ENCODE data around the gene DFFB.

Gene DFFB

DNA sequence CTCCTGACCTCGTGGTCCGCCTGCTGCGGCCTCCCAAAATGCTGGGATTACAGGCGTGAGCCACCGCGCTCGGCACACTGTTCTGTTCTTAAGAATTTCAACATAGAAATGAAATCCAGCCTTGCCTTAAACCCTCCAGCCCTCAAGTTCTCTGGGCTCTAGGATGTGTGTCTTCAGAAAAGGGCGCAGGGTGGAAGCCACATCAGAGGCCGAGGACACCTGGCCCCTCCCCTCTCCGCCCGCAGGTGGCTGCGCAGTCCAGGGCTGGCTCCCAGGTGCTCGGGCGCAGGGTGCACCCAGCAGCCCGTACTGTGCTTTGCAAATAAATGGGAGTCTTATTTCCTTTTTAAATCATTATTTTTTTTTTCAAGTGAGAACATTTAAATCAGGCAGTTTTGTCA is 44.8 kb downstream of the DFFB start:
- Histone ChIP-seq H3K27me3 (ENCODE audit: control insufficient read depth, insufficient read depth, low read length) (no peaks in the 10 kb centered on the region), H3K36me3 (ENCODE audit: control insufficient read depth, insufficient read depth, low read length) (no peaks in the 10 kb centered on the region), H3K4me3 (ENCODE audit: low read length) (no peak overlapping the region), H3K9ac (ENCODE audit: low read length) (peak overlapping the region; percentile 22), H3K4me1 (ENCODE audit: control insufficient read depth, insufficient read depth, low read length) (peaks cover 14% of the 10 kb centered on the region), H3K9me3 (ENCODE audit: control insufficient read depth, low read length) (no peaks in the 10 kb centered on the region)

DNA sequence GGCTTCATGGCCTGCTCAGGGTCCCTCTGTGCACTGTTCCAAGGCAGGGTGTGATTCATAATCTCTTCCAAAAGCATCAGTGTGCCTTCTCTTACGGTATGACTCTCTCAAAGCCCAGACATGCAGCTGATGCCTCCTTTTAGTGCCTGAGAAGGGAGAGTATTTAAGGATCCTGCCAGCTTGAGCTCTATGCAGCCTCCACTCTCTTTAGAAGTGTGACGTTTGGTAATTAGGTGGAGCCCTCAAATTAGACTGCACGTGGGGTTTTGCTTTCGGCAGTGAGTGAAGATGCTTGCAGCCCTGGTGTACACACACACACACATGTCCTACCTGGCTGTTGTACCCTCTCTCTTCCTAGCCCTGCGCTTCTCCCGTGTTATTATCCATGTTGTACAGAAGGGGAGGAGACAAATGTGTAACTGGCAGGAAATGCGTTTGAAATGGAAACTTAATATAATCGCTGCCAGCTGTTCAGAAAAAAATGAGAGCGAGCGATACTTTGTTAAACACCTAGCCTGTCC is 45.4 kb downstream of the DFFB start:
- peaks cover 14% of the 10 kb centered on the region for H3K4me1 ChIP-seq (ENCODE audit: control insufficient read depth, insufficient read depth, low read length)
- no peak overlapping the region for H3K4me3 ChIP-seq (ENCODE audit: low read length)
- no peaks in the 10 kb centered on the region for H3K27me3 ChIP-seq (ENCODE audit: control insufficient read depth, insufficient read depth, low read length)
- no peaks in the 10 kb centered on the region for H3K9me3 ChIP-seq (ENCODE audit: control insufficient read depth, low read length)
- H3K36me3 ChIP-seq (ENCODE audit: control insufficient read depth, insufficient read depth, low read length): no peaks in the 10 kb centered on the region
- H3K9ac ChIP-seq (ENCODE audit: low read length): peak overlapping the region; percentile 28

DNA sequence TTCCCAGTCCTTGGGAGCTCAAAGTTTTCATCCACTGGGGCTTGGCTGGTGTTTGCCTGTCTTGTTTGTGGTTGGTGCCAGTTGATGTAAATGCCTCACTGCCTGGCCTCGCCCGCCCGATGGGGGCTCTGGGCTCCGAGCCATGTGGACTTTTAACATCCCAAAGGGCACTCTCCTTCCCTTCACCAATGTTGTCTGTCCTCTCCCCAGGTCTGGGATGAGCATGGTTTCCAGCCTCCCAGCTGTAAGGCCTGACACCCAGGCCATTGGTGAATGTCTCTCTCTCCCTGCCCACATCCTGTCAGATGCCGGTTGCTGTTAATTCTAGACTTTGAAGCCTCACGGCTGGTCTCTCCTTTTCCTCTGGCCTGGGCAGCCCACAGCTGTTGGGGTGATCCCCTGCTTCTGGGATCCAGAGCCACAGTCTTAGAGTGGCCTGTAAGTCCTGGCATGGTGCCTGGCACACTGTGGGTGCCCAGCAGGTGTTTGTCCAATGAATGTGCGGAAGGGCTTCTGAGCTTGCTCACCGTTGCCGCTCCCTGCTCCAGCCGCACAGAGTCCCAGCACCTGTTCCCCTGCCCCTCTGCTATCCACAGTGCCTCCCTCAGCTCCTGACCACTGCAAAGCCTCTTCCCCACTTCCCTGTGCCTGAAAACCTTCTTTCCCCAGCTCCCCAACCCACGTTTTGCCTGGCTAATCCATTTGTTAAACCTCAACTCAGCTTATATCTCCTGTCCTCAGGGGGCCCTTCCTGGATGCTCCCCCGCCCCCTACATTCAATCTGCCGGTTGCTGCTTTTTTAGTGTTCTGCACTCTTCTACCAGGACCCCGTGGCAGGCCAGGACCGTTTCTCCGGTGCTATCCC is 46.1 kb downstream of the DFFB start:
- Histone ChIP-seq H3K27me3 (ENCODE audit: control insufficient read depth, insufficient read depth, low read length) (no peaks in the 10 kb centered on the region), H3K9me3 (ENCODE audit: control insufficient read depth, low read length) (no peaks in the 10 kb centered on the region), H3K4me3 (ENCODE audit: low read length) (no peak overlapping the region), H3K9ac (ENCODE audit: low read length) (peak overlapping the region; percentile 28), H3K4me1 (ENCODE audit: control insufficient read depth, insufficient read depth, low read length) (peaks cover 14% of the 10 kb centered on the region), H3K36me3 (ENCODE audit: control insufficient read depth, insufficient read depth, low read length) (no peaks in the 10 kb centered on the region)

DNA sequence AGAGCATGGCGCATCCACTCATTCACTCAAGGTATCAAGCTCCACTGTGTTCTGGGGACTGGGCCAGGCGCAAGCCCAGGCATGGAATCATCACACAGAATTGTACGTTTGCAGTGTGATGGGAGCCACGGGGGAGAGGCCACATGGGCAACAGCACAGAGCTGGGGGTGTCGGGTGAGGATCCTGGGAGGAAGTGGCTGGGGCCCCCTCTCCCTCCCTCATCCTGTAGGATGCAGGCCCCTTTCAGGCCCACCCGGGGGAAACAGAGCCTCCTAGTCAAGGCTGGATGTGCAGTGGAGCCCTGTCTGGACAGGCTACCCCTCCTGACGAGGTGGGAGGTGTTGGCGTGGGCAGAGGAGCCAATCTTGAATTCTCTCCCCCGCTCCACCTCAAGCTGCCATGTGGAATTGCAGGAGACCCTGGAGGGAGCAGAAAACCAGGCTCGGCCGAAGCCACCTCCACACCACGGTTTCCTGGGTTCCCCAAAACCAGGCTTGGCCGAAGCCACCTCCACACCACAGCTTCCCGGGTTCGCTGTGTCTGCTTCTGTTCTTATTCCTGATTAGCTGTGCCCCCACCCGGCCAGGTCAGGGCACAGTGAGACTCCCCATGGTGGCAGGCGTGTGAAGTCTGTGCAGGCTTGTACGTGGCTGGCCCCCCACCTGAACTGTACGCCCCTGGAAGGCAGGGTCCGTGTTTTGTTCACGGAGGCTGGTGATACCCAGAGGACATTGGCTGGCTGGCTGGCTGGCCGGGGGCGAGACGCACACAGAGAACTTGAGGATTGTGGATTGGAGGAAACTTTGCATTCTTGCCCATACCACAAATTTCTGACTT is 46.9 kb downstream of the DFFB start:
- Histone ChIP-seq H3K9me3 (ENCODE audit: control insufficient read depth, low read length) (no peaks in the 10 kb centered on the region), H3K9ac (ENCODE audit: low read length) (peak overlapping the region; percentile 28), H3K4me1 (ENCODE audit: control insufficient read depth, insufficient read depth, low read length) (peaks cover 13% of the 10 kb centered on the region), H3K27me3 (ENCODE audit: control insufficient read depth, insufficient read depth, low read length) (no peaks in the 10 kb centered on the region), H3K4me3 (ENCODE audit: low read length) (no peak overlapping the region), H3K36me3 (ENCODE audit: control insufficient read depth, insufficient read depth, low read length) (no peaks in the 10 kb centered on the region)

DNA sequence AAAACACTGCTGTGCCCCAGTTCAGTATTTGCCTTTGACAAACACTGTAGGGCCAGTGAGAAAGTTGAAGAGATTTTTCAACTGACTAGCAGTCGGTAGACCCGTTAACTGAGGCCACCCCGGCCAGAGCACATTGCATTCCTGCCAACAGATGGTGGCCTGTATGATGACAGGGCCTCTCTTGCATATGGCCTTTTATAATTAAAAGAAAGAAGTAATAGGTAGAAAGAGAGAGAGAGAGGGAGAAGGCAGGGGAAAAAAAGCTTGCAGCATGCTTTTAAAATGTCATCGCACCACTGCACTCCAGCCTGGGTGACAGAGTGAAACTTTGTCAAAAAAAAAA is 47.5 kb downstream of the DFFB start:
- no peak overlapping the region for H3K4me3 ChIP-seq (ENCODE audit: low read length)
- no peaks in the 10 kb centered on the region for H3K27me3 ChIP-seq (ENCODE audit: control insufficient read depth, insufficient read depth, low read length)
- H3K9ac ChIP-seq (ENCODE audit: low read length): no peak overlapping the region
- no peaks in the 10 kb centered on the region for H3K36me3 ChIP-seq (ENCODE audit: control insufficient read depth, insufficient read depth, low read length)
- H3K4me1 ChIP-seq (ENCODE audit: control insufficient read depth, insufficient read depth, low read length): peaks cover 9% of the 10 kb centered on the region
- H3K9me3 ChIP-seq (ENCODE audit: control insufficient read depth, low read length): no peaks in the 10 kb centered on the region

DNA sequence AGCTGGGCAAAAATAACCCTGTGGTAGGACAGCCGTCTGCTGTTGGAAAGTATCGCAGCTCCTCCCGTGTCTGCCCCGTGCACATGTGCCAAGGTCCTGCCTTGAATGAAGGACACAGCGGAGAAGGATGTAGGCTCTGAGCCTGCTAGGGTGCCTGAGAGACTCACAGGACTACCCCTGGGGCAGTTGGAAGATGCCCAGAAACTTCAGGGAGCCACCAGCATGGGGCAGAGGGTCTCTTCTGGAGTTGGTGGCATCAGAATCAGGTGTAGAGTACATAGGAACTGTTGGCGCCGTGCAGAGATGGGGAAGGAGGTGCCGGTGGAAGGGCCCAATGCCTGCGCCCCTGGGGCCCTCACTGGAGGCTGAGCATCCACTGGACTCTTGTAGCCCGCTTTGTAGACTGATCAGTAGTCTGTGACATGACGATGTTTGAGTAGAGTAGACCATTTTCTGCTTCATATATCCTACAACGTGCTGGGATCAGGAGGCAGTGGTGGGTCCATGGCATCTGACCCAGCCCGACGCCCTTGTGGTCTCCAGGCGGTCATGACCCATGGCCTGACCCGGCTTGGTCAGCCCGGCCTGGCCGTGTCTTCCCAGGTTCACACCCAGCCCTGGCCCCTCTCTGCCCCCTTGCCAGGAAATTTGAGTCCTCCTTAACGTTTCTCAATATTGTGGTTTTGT is 48.1 kb downstream of the DFFB start:
- Histone ChIP-seq H3K36me3 (ENCODE audit: control insufficient read depth, insufficient read depth, low read length) (no peaks in the 10 kb centered on the region), H3K9ac (ENCODE audit: low read length) (no peak overlapping the region), H3K4me3 (ENCODE audit: low read length) (no peak overlapping the region), H3K9me3 (ENCODE audit: control insufficient read depth, low read length) (no peaks in the 10 kb centered on the region), H3K4me1 (ENCODE audit: control insufficient read depth, insufficient read depth, low read length) (peaks cover 9% of the 10 kb centered on the region), H3K27me3 (ENCODE audit: control insufficient read depth, insufficient read depth, low read length) (no peaks in the 10 kb centered on the region)

DNA sequence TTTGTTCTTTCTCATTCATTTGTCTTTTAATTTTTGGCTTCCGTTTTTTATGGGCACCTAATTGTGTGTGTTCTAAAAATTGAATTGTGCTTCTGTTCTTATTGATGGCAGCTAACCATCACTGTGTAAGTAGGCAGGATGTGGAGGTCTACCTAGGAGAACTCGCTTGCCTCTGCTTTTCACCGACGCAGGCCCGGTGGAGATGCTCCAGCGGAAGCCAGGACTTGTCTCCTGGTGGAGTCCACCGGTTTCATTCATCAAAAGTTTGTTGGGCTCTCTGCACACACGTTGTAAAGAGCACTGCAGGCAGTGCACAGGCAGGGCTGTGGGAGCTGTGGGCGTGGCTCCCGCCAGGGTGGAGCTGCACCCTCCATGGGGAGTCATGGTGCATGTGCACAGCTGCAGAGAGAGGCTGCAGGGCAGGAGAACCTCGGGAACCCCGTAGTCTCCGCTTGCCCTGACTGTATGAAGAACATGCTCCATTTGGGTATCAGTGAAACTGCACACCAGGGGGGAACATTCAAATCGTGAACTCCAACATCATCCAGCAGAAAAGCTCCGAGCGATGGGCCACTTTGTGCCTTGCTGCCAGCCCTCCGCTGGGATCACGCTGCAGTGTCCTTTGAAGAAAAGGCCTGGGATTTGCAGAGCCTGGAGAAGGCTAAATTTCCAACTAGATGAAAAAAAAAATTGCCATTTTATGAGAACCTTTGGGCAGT is 48.8 kb downstream of the DFFB start:
- no peak overlapping the region for H3K9ac ChIP-seq (ENCODE audit: low read length)
- H3K9me3 ChIP-seq (ENCODE audit: control insufficient read depth, low read length): no peaks in the 10 kb centered on the region
- H3K4me3 ChIP-seq (ENCODE audit: low read length): no peak overlapping the region
- H3K4me1 ChIP-seq (ENCODE audit: control insufficient read depth, insufficient read depth, low read length): peaks cover 13% of the 10 kb centered on the region
- H3K27me3 ChIP-seq (ENCODE audit: control insufficient read depth, insufficient read depth, low read length): peaks cover 3% of the 10 kb centered on the region
- no peaks in the 10 kb centered on the region for H3K36me3 ChIP-seq (ENCODE audit: control insufficient read depth, insufficient read depth, low read length)

DNA sequence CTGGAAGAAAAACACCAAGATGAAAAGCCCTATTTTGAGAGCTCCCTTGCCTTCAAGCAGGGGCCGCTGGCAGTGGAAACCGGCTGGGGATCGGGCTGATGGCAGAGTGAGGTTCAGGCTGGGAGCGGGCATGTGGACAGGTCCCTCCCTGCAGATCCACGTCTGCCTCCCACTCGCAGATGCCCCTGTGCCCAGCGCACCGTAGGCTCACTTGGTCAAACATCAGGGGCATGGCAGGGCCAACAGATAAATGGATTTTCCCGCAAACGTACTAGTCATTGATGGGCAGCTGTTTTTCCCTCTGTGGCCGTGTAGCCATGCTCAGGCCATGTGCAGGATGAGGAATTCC is 49.4 kb downstream of the DFFB start:
- Histone ChIP-seq H3K4me1 (ENCODE audit: control insufficient read depth, insufficient read depth, low read length) (peaks cover 13% of the 10 kb centered on the region), H3K9ac (ENCODE audit: low read length) (no peak overlapping the region), H3K9me3 (ENCODE audit: control insufficient read depth, low read length) (no peaks in the 10 kb centered on the region), H3K27me3 (ENCODE audit: control insufficient read depth, insufficient read depth, low read length) (peaks cover 8% of the 10 kb centered on the region), H3K4me3 (ENCODE audit: low read length) (no peak overlapping the region), H3K36me3 (ENCODE audit: control insufficient read depth, insufficient read depth, low read length) (no peaks in the 10 kb centered on the region)

DNA sequence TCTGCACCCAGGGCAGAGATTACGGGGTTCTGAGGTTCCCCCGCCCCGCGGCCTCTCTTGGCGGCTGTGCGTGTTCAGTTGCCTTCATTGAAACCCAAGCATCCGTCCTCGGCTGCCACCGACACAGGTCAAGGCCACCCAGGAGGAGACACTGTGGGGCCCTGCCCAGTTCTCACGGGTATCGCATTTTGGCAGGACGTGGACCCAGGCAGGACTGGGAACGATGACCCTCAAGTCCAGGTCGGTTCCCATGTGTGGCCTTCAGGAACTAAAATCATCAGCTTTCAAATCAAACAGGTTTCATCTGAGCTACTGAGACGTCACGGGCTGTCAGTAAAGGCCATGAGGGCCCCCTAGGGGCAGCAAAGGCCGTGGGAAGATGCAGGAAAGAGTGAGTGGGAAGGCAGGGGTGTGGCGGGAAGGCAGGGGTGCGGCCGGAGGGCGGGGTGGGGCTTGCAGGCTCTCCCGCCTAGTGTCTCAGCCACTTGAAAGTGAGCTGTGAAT is 49.8 kb downstream of the DFFB start:
- Histone ChIP-seq H3K9ac (ENCODE audit: low read length) (no peak overlapping the region), H3K9me3 (ENCODE audit: control insufficient read depth, low read length) (no peaks in the 10 kb centered on the region), H3K36me3 (ENCODE audit: control insufficient read depth, insufficient read depth, low read length) (no peaks in the 10 kb centered on the region), H3K4me3 (ENCODE audit: low read length) (no peak overlapping the region), H3K4me1 (ENCODE audit: control insufficient read depth, insufficient read depth, low read length) (peaks cover 13% of the 10 kb centered on the region), H3K27me3 (ENCODE audit: control insufficient read depth, insufficient read depth, low read length) (peaks cover 11% of the 10 kb centered on the region)

DNA sequence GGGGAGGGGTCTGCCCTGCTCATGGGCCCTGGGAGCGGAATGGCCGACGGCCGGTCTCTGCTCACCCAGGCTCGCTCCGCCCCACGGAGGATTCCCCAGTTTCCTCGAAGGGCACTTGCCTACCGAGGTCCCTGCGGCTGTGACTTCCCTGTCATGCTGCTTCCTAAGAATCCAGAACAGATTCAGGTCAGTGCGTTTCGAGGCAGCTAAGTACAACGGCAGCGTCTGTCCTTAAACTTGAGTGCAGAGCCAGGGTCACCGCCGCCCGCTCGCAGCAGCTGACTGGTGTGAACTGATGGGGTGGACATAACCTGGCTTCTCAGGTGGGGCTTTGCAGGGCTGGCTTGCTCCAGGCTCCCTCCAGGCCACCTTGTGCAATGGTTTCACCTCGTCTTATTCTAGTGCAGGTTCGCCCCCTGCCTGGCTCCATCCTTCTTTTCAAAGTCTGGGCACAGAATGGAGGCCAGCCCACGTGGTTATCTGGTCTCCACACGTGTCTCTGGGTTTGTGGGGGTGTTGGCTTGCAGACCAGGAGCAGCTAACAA is 50.4 kb downstream of the DFFB start:
- H3K4me3 ChIP-seq (ENCODE audit: low read length): no peak overlapping the region
- H3K9ac ChIP-seq (ENCODE audit: low read length): no peak overlapping the region
- peaks cover 13% of the 10 kb centered on the region for H3K4me1 ChIP-seq (ENCODE audit: control insufficient read depth, insufficient read depth, low read length)
- H3K9me3 ChIP-seq (ENCODE audit: control insufficient read depth, low read length): no peaks in the 10 kb centered on the region
- no peaks in the 10 kb centered on the region for H3K36me3 ChIP-seq (ENCODE audit: control insufficient read depth, insufficient read depth, low read length)
- H3K27me3 ChIP-seq (ENCODE audit: control insufficient read depth, insufficient read depth, low read length): peaks cover 14% of the 10 kb centered on the region

DNA sequence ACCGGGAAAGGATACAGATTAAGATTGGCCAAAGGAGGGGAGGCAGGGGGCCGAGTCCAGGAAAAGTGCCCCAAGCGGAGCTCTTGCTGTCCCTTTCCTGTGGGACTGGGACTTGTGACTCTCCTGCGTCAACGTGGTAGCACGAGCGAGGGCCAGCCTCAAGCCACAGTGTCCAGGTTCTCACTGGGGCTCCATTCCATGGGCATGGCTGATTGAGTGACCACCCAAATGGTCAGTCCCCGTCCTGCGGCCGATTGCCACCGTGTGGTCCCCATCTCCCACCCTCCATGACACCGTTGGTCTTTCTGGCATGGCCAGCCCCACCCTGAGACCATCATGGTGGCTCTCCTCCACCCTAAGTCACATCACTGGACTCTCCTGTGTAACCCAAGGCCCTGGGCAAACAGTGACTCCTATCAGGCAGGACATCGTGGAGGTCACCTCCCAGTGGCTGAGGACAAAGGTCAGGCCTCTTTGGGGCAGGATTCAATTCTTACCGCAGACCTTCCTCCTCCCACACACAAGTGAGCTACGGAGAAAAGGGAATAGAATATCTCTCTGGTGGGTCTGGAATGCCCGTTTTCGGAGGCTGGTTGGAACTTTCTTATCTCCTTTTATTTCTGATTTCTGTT is 51.7 kb downstream of the DFFB start:
- no peaks in the 10 kb centered on the region for H3K36me3 ChIP-seq (ENCODE audit: control insufficient read depth, insufficient read depth, low read length)
- peaks cover 5% of the 10 kb centered on the region for H3K4me1 ChIP-seq (ENCODE audit: control insufficient read depth, insufficient read depth, low read length)
- no peaks in the 10 kb centered on the region for H3K9me3 ChIP-seq (ENCODE audit: control insufficient read depth, low read length)
- peaks cover 15% of the 10 kb centered on the region for H3K27me3 ChIP-seq (ENCODE audit: control insufficient read depth, insufficient read depth, low read length)
- H3K9ac ChIP-seq (ENCODE audit: low read length): no peak overlapping the region
- H3K4me3 ChIP-seq (ENCODE audit: low read length): no peak overlapping the region

Data from mucosa of stomach (tissue), 1 donor.